Pulmonary artery endothelial cell (primary cell): ENCODE data around the gene KPTN. TPM values are rescaled to one million over a fixed set of nuclear protein-coding genes. Genes with fewer than 3 reads are reported as not detected.

Experiments used
- DNase-seq: peaks from one replicate; pipeline ENCODE4 v3.0.0-alpha.2; 2011; ENCODE audit warnings: low read depth, low spot score
- total RNA-seq: library from RNA; depleted of rRNA; stranded (reverse); fragments of >200 nt; gene quantifications from 2 replicates; pipeline ENCODE4 v1.2.3, GENCODE V29; 2014

Gene KPTN
- total RNA-seq, 1 donor from 2014 or later: 3.7 TPM

DNA sequence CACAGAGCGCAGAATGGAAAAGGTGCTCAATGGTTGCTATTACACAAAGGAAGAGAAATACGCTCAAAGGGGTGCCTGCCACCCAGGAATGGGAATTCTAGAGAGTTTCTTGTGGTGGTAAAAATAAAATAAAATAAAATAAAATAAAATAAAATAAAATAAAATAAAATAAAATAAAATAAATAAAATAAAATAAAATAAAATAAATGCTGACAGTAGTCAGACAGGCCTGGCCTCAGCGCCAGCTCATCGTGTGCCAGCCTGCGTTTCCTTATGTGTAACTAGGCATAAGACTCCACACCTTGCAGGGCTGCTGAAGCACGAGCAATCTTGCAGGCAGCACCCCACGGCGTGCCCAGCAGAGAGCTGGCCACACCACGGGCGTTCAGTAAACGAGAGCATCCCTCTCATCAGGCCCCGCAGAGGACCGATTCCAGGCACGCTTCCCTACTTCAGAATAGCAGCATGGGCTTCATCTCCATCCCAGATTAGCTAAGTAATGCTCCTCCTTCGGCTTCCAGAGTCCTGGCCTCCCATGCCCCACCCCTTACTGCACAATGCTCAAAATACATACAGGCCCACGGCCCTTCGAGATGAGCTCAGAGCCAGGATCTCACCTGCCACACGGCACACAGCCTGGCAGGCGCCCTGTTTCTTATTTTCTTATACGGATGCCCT lies 25.3 kb upstream of the KPTN start:
- DNase-seq: no peak

- DNase-seq: no peak
Observed at GRCh38 chr19:47508721-47509120, 24.7 kb upstream of the KPTN start.

DNA sequence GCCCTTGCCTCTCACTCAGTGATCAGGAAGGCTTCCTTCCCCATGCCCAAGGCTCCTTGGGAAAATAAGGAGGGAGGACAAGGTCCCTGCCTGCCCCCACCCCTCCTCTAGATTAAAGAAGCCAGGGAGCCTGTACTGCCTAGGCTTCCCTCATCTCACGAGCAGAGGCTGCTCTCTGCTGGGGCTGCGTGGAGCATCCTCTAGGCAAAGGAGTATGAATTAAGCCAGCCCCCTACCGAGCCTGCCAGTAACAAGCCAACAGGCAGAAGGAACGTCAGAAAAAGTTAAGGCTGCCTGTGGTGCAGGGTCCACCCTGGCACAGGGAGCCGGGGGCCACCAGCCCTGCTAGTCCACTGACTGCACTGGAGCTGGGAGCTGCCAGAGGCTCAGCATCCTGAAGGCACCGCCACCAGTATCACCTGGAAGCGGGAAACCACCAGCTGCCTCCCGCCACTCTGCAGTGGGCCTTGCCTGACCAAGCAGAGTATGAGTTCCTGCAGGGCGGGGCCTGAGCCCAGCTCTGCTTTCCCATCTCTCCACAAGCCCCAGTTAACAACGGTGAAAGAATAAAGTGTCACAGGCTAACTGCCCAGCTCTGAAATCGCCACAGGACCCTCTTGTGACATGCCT lies 24.0 kb upstream of the KPTN start:
- DNase-seq: no peak

- no peak for DNase-seq
Observed at GRCh38 chr19:47507012-47507411, 23.0 kb upstream of the KPTN start.

DNA sequence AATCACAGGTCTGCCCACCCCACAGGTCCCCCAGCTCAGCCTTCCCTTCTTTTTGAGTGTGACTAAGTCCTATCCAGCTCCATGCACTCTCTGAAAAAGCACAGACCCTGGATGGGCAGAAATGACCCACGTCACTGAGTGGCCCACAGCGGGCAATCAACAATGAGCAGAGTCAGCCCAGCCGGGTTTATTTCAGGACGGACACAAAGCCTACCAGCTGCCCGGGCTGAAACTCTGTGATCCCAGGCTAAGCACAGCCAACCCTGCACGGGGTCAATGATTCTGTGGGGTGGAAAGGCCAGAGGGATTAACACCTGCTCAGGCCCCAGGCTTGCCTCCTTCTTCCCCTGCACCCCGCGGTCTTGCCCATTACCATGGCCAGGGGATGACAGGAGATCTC lies 22.4 kb upstream of the KPTN start:
- no peak for DNase-seq

- no peak for DNase-seq
Observed at GRCh38 chr19:47505506-47505905, 21.5 kb upstream of the KPTN start.

- DNase-seq: no peak
Observed at GRCh38 chr19:47503826-47504150, 19.8 kb upstream of the KPTN start.

- no peak for DNase-seq
Observed at GRCh38 chr19:47503130-47503825, 19.3 kb upstream of the KPTN start.

- DNase-seq: no peak
Observed at GRCh38 chr19:47499863-47500830, 16.1 kb upstream of the KPTN start.

- DNase-seq: no peak
Observed at GRCh38 chr19:47499371-47499770, 15.4 kb upstream of the KPTN start.

DNA sequence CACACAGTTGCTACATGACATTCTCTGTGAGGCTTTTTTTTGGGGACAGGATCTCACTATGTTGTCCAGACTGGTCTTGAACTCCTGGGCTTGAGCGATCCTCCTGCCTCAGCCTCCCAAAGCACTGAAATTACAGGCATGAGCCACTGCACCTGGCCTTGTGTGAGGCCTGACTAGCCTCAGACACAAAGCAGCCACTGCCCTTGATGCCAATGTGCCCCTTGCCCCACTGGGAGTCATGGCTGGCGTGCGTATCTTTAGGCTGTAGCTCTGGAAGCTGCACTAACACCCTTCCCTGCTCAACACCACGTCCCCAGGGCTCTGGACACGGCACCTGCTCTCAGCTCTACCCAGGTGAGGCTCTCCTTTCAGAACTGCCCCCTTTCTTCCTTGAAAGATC lies 14.5 kb upstream of the KPTN start:
- DNase-seq: no peak

DNA sequence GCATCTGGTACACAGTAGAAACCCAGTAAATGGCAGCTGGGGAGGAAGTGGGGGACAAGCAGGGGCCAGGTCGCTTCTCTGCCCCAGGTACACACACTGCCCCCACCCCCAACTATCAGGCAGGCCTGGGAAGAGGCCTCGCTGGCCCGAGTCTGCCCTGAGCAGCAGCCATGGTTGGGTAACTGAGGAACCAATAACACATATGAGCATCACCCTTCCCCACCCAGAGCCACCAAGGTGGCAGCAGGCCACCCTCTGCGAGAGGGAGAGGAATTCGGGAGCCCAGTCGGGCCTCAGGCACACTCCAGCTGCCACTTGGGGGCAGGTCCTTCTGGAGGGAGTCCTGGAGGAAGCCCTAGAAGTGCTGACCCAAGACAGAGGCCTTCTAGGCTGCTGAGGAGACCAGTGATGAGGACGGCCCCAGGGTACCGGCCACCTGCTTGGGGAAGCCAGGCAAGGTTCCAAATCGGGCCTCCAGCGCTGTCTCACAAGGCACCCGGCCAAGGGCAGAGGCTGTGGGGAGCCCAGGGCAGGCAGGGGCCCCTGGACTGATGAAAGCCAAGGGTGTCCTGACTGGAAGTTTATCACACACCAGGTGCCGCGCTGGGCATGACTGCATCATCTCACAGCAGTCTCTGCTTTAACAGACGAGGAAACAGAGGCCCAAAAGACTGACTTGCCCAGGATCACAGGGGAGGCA lies 14.0 kb upstream of the KPTN start:
- DNase-seq: no peak

DNA sequence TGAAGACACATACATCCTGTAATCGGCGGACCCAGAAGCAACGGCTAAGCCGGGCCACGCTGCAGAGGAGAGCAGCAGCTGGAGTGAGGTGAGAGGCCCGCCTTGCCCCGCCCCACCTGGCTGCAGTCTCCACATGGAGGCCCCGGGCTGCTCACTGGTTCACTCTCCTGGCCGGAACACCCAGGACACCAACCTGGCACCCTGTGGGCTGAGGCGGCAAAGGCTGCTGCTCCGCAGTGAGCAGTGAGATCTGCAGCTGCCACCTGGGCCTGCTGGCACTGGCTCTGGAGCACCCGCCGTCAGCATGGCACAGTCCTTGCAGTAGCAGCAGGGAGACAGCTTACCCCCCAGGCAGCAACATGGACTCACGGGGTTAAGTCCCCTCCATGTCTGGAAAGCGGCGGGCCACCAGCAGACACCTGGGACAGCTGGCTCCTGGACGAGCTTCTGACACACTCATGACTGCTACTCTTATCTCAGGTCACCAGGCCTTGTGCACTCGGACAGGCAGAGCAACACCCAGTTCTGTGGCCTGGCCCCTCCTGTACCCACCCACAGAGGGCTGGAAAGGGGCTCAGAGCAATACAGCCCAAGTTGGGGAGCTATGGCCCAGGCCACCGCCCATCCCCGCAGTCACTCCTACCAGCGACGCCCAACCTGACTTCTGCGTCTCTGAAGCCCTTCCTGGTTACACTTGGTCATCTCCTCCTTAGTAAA lies 13.2 kb upstream of the KPTN start:
- no peak for DNase-seq

DNA sequence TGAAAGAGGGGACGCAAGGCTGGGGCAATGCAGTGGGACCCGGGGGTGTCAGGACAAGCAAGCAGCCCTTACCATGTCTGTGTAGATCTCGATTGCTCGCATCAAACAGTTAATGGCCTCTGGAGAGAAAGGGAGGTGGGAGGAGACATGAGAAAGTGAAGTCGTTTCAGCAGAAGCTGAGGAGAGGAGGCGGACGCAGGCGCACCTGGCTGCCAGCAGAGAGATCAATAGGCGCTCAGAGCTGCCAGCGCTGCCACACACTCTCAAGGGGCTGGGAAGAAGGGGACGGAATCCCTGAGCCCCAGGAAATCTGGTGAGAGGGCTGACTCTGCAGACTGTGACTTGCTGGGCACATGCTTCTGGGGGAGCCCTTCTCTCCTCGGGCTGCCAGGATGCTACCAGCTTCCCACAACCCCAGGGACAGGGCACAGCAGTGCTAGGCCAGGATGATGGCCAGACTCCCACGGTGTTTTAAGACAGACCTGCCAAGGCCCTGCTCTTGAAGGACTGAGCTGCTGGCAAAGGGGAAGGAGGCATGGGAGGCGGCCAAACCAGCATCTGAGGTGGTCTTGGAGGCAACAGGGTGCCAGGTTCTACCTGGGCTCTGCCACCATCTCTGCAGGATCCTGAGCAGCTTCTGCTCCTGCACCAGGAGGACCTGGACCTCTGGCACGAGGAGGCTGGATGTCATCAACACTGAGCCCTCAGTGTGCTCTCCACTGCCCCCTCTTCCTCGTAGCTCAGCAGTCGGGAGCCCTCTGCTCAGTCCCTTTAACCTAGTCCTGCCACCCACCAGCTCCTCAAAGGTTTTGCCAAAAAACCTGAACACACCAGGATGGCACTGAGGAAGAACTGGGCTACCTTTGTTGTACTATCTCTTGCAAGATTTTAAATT lies 11.7 kb upstream of the KPTN start:
- no peak for DNase-seq

DNA sequence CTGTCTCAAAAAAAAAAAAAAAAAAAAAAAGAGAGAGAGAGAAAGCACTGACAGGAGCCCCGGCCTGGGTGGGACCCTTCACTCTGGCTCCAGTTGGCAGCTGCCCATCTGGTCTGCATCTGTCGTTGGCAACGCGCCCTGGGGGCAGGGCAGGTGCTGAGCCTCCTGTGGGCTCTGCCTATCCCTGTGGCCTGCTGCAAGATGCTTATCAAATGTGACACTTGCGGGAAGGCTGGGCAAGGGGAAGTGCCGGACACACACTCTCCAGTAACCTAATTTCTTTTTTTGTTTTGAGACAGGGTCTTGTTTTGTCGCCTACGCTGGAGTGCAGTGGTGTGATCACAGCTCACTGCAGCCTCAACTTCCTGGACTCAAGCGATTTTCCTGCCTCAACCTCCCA lies 10.7 kb upstream of the KPTN start:
- DNase-seq: no peak

GRCh38 chr19:47494211-47494547 lies 10.2 kb upstream of the KPTN start:
- no peak for DNase-seq

- no peak for DNase-seq
Observed at GRCh38 chr19:47493378-47494210, 9.6 kb upstream of the KPTN start.

DNA sequence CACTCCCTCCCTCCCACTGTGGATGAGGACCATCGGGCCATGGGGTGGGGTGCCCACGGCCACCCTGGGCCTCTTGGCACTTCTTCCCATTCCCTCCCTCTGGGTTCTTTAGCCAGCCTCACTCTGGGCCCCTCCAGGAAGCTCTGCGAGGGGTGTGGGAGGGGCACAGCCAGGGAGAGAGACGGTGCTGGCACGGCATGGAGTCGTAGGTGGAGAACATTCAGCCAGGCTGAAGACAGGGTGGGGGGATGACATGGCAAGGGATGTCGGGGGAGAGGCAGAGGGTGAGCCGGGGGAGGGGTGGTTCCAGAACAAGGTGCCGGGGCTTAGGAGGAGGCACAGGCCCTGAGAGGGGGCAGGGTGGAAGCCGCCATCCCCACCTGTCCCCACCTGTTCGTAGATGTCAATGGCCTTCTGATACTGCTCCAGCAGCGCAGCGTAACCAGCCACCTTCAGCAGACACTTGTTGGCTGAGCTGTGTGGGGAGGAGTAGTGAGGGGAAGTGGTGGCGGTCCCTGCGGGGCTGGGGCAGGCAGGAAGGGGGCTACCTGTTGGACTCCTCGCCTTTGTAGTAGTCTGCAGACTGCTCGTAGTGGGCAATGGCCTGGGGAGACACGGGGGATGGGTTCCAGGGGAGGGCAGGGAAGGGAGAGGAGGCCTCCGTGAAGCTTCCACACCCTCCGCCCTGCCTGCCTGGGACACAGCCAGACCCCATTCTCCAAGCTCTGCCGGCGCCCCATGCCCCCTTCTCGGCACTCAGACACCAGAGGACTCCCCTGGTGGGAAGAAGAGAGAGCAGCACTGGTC lies 8.8 kb upstream of the KPTN start:
- DNase-seq: no peak
